ACC112 (cell line): ENCODE data around the gene AOAH.

ENCODE experiments used
- H2AFZ ChIP-seq: fragments of 200-600 bp; sonication (generic); one replicate; pipeline ENCODE4 v1.6.0; 2017; ENCODE audit warnings: antibody characterized with exemption, low read length; ENCODE audit not compliant: unreplicated experiment
- H3K27ac ChIP-seq: fragments of 200-600 bp; sonication (generic); 2 replicates; pipeline ENCODE4 v1.5.1; 2014; ENCODE audit warnings: low read depth, mild to moderate bottlenecking, antibody characterized with exemption, low read length, moderate library complexity
- H3K27me3 ChIP-seq: fragments of 200-600 bp; sonication (generic); 2 replicates; pipeline ENCODE4 v1.6.1; 2014; ENCODE audit warnings: mild to moderate bottlenecking, antibody characterized with exemption, low read length, moderate library complexity, mixed read lengths; ENCODE audit not compliant: insufficient read depth
- H3K36me3 ChIP-seq: fragments of 200-600 bp; sonication (generic); 2 replicates; pipeline ENCODE4 v1.6.1; 2016; ENCODE audit warnings: mild to moderate bottlenecking, antibody characterized with exemption, low read length, moderate library complexity, mixed read lengths; ENCODE audit not compliant: insufficient read depth
- H3K4me1 ChIP-seq: fragments of 200-600 bp; sonication (generic); one replicate; pipeline ENCODE4 v1.6.1; 2016; ENCODE audit warnings: low read length, mixed read lengths; ENCODE audit not compliant: insufficient read depth, unreplicated experiment, control insufficient read depth
- H3K4me3 ChIP-seq: fragments of 200-600 bp; sonication (generic); 2 replicates; pipeline ENCODE4 v1.5.1; 2014; ENCODE audit warnings: mild to moderate bottlenecking, low read depth, low read length
- H3K79me2 ChIP-seq: fragments of 200-600 bp; sonication (generic); one replicate; pipeline ENCODE4 v1.6.0; 2016; ENCODE audit warnings: low read length; ENCODE audit not compliant: control insufficient read depth, unreplicated experiment, insufficient read depth

The AOAH gene

GRCh38 chr7:36575832-36576231, 148.5 kb downstream of the AOAH start:
- H3K27me3 ChIP-seq, result peaks cover 37% of the 10 kb centered on the region

GRCh38 chr7:36573066-36573465, 151.2 kb downstream of the AOAH start:
- Histone ChIP-seq H2AFZ (no peak overlapping the region), H3K27ac (no peak overlapping the region)

More at GRCh38 chr7:36575832-36576231, 148.5 kb downstream of the AOAH start:
- Histone ChIP-seq H3K27ac (no peak overlapping the region), H3K4me3 (no peak overlapping the region), H2AFZ (no peak overlapping the region), H3K4me1 (no peaks in the 10 kb centered on the region), H3K79me2 (no peaks in the 10 kb centered on the region), H3K36me3 (no peaks in the 10 kb centered on the region)

GRCh38 chr7:36571190-36571560, 153.1 kb downstream of the AOAH start:
- no peaks in the 10 kb centered on the region for H3K79me2 ChIP-seq
- H3K27ac ChIP-seq, result no peak overlapping the region
- H3K36me3 ChIP-seq, result no peaks in the 10 kb centered on the region
- no peak overlapping the region for H2AFZ ChIP-seq
- H3K4me1 ChIP-seq, result no peaks in the 10 kb centered on the region
- H3K4me3 ChIP-seq, result no peak overlapping the region
- peaks cover 20% of the 10 kb centered on the region; the same call in 1 of the 2 replicates for H3K27me3 ChIP-seq

More at GRCh38 chr7:36573066-36573465, 151.2 kb downstream of the AOAH start:
- no peaks in the 10 kb centered on the region for H3K79me2 ChIP-seq
- H3K4me1 ChIP-seq, result no peaks in the 10 kb centered on the region
- peaks cover 29% of the 10 kb centered on the region for H3K27me3 ChIP-seq
- H3K36me3 ChIP-seq, result no peaks in the 10 kb centered on the region
- H3K4me3 ChIP-seq, result no peak overlapping the region

DNA sequence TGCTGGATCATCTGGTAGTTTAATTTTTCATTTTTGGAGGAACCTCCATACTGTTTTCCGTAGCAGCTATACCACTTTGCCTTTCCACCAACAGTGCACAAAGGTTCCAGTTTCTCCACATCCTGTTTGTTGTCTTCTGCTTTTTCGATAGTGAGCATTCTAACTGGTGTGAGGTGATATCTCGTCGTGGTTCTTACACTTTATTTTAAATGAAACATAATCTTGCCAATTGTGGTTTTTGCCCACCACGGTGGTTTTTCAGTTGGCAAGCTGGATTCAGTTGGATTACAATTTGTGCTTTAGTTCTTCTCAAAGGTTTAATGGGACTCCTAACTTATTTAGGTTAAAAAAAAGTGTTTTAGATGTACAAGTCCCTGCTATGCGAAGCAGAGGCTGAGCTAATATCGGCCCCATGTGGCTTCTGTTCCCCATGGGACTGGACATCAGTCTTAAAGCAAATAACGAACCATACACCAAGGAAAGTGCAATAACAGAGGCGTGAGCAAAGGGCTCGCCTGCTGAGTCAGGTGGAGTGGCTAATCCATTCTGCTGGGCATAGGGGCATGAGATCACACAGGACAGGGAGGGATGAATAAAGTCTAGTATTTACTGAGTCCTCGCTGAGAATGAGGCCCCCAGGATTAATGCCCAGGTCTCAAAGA, 153.6 kb downstream of the AOAH start:
- Histone ChIP-seq H3K27ac (no peak overlapping the region), H2AFZ (no peak overlapping the region), H3K4me3 (no peak overlapping the region), H3K36me3 (no peaks in the 10 kb centered on the region), H3K27me3 (peaks cover 16% of the 10 kb centered on the region; the same call in 1 of the 2 replicates), H3K4me1 (no peaks in the 10 kb centered on the region), H3K79me2 (no peaks in the 10 kb centered on the region)

DNA sequence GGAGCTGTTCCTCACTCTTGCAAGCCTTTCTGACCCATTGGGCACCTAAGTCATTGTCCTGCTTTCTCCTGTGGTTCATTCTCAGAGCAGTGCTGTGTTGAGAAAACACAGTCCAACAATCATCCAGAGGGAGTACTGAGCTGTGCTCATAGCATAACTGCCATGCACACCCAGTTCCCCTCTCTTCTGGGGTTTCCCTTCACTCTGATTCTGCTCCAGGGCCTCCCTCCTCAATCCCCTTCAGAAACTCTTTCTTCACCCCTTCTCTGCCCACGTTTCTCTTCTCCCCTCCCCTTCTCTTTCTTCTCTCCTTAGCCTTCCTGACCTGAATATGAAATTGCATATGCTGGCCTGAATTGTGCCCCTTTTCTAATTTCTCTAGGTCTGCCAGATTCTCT, 155.8 kb downstream of the AOAH start:
- no peak overlapping the region for H3K27ac ChIP-seq

DNA sequence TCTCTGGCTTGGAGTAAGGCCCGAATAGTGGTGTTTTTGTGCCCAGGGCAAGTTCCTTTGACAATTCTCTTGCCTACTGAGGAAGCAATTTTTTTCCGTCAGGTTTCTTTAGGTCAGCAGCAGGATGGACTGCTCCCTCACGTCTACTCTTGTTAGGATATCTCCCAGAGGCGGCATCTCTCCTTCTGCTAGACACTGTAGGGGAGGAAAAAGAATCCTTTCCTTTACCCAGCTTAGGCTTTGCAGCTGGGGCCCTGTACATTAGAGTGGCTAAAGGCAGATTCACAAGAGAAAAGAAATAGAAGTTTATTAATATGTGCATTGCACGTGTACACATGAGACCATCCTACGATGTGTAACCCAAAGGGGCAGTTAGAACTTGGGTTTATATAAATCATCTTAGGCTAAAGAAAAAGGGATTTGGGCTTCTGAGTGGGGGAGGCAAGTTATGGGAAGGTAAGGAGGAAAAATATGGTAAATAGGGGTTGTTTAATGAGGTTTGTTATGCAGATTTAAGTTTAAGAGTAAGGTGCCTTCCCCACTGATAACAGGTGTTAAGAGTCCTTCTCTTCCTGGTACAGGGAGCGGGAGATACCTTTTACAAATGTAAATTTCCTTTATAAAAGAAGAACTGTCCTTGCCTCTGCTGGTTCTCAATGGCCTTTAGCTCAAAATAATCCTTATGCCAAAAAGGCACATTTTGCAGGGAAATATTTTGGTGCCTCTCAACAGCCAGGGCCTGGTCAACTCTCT, 156.4 kb downstream of the AOAH start:
- Histone ChIP-seq H3K27me3 (peaks cover 5% of the 10 kb centered on the region; the same call in 1 of the 2 replicates), H3K4me1 (no peaks in the 10 kb centered on the region), H2AFZ (no peak overlapping the region), H3K79me2 (no peaks in the 10 kb centered on the region), H3K27ac (no peak overlapping the region), H3K4me3 (no peak overlapping the region), H3K36me3 (no peaks in the 10 kb centered on the region)

More for the DNA sequence above, 155.8 kb downstream of the AOAH start:
- Histone ChIP-seq H3K27me3 (peaks cover 5% of the 10 kb centered on the region; the same call in 1 of the 2 replicates), H3K4me1 (no peaks in the 10 kb centered on the region), H2AFZ (no peak overlapping the region), H3K4me3 (no peak overlapping the region), H3K79me2 (no peaks in the 10 kb centered on the region), H3K36me3 (no peaks in the 10 kb centered on the region)

DNA sequence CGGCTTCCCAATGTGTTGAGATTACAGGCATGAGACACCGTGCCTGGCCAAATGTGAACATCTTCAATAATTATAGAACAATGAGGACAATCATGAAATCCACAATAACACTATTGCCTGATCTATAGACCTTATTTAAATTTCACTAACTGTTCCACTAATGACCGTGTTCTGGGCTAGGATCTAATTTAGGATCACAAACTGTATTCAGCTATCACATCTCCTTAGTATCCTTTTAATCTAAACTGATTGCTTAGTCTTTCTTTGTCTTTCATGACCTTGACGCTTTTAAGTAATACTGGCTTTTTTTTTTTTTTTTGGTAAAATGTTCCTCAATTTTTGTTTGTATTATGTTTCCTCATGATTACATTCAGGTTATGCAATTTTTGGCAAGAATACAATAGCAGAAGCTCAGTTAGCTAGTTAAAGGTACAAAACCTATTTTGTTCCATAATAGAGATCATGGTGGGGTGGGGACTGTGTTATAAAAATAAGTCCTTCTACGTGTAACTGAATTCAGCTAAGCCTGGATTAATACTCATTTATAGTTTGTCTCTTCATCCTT, 158.4 kb downstream of the AOAH start:
- no peaks in the 10 kb centered on the region for H3K36me3 ChIP-seq
- H3K79me2 ChIP-seq, result no peaks in the 10 kb centered on the region
- H3K27ac ChIP-seq, result no peak overlapping the region
- peaks cover 12% of the 10 kb centered on the region for H3K27me3 ChIP-seq
- H2AFZ ChIP-seq, result no peak overlapping the region
- no peaks in the 10 kb centered on the region for H3K4me1 ChIP-seq
- no peak overlapping the region for H3K4me3 ChIP-seq

- Histone ChIP-seq H3K27ac (no peak overlapping the region), H2AFZ (no peak overlapping the region), H3K36me3 (no peaks in the 10 kb centered on the region), H3K4me3 (no peak overlapping the region), H3K79me2 (no peaks in the 10 kb centered on the region), H3K4me1 (no peaks in the 10 kb centered on the region), H3K27me3 (peaks cover 24% of the 10 kb centered on the region)
Observed at GRCh38 chr7:36564489-36564888, 159.8 kb downstream of the AOAH start.

GRCh38 chr7:36563706-36564327, 160.5 kb downstream of the AOAH start:
- H3K79me2 ChIP-seq, result no peaks in the 10 kb centered on the region
- peaks cover 24% of the 10 kb centered on the region for H3K27me3 ChIP-seq
- H2AFZ ChIP-seq, result no peak overlapping the region
- H3K27ac ChIP-seq, result no peak overlapping the region
- no peaks in the 10 kb centered on the region for H3K36me3 ChIP-seq
- H3K4me3 ChIP-seq, result no peak overlapping the region
- H3K4me1 ChIP-seq, result no peaks in the 10 kb centered on the region

GRCh38 chr7:36562121-36562520, 162.2 kb downstream of the AOAH start:
- Histone ChIP-seq H3K79me2 (no peaks in the 10 kb centered on the region), H3K27ac (no peak overlapping the region), H3K36me3 (no peaks in the 10 kb centered on the region), H3K4me3 (no peak overlapping the region), H3K27me3 (peaks cover 24% of the 10 kb centered on the region), H3K4me1 (no peaks in the 10 kb centered on the region), H2AFZ (no peak overlapping the region)
